GM19397 (cell line): ENCODE measurements around the gene THUMPD2.
"Not testable (repeated sequence)": the region's sequence is repeated elsewhere in the genome, so short reads cannot be mapped to it uniquely, and the experiment has no call there.

Source experiments
- ATAC-seq: cut with Tn5 transposase; IDR thresholded peaks from one replicate; pipeline ENCODE4 v1.9.1; 2021; ENCODE audit warnings: mild to moderate bottlenecking, moderate library complexity; ENCODE audit not compliant: unreplicated experiment

Gene THUMPD2, protein sequence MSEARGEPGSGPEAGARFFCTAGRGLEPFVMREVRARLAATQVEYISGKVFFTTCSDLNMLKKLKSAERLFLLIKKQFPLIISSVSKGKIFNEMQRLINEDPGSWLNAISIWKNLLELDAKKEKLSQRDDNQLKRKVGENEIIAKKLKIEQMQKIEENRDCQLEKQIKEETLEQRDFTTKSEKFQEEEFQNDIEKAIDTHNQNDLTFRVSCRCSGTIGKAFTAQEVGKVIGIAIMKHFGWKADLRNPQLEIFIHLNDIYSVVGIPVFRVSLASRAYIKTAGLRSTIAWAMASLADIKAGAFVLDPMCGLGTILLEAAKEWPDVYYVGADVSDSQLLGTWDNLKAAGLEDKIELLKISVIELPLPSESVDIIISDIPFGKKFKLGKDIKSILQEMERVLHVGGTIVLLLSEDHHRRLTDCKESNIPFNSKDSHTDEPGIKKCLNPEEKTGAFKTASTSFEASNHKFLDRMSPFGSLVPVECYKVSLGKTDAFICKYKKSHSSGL

DNA sequence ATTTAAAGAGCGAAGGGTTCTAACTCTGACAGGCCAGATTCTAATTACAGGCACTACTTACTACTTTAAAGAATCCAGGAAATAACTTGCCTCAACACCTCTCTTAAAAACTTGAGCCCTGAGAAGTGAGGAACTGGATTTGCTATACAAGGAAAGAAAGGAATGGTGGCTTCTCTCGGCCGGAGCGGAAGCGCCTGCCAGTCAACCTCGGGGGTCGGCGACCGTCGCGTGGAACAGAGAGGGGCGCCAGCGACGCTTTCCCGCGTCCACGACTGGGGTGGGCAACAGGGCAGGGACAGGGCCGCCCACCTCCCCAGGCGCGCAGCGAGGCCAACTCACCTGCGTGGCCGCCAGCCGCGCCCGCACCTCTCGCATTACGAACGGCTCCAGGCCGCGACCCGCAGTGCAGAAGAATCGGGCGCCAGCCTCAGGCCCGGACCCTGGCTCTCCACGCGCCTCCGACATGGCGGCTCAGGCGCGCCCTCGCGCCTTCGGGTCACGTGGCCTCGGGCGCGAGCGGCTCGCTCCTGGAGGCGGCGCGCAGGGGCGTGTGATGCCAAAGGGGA is at the start of gene THUMPD2:
Gene THUMPD2, minus strand, starts transcription at position 484 of the 566 bp plus-strand sequence. Its CDS starts 19 bp downstream, at position 465.
- ATAC-seq = peak; percentile 87

GRCh38 chr2:39821871-39822270 is 42.8 kb upstream of the THUMPD2 start:
- no peak for ATAC-seq

GRCh38 chr2:39816845-39817244 is 37.8 kb upstream of the THUMPD2 start:
- no peak for ATAC-seq

DNA sequence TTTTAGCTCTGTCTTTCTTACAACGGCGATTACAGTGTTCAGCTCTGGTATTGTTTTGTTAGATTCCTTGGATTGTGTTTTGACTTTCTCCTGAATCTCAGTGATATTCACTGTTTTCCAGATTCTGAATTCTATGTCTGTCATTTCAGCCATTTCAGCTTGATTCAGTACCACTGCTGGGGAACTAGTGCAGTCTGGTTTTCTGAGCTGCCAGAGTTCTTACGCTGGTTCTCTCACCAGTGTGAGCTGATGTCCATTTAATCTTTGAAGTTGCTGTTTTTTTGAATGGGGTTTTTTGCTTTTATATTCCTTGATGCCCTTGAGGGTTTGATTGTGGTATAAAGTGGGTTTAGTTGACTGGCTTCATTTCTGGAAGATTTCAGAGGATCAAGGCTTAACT is 37.4 kb upstream of the THUMPD2 start:
- ATAC-seq = no peak

DNA sequence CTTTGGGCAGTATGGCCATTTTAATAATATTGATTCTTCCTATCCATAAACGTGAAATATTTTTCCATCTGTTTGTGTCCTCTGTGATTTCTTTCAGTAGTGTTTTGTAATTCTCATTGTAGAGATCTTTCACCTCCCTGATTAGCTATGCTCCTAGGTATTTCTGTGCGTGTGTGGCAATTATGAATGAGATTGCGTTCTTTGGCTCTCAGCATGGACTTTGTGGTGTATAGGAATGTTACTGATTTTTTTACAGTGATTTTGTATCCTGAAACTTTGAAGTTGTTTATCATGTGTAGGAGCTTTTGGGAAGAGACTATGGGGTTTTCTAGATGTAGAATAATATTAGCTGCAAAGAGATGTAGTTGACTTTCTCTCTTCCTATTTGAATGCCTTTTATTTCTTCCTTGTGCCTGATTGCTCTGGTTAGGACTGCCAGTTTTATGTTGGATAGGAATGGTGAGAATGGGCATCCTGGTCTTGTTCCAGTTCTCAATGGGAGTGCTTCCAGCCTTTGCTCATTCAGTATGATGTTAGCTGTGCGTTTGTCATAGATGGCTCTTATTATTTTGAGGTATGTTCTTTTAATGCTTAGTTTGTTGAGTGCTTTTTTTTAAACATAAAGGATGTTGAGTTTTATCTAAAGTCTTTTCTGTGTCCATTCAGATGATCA is 27.0 kb upstream of the THUMPD2 start:
- ATAC-seq = no peak

- no peak for ATAC-seq
Measured at GRCh38 chr2:39803839-39804238, 24.8 kb upstream of the THUMPD2 start.

DNA sequence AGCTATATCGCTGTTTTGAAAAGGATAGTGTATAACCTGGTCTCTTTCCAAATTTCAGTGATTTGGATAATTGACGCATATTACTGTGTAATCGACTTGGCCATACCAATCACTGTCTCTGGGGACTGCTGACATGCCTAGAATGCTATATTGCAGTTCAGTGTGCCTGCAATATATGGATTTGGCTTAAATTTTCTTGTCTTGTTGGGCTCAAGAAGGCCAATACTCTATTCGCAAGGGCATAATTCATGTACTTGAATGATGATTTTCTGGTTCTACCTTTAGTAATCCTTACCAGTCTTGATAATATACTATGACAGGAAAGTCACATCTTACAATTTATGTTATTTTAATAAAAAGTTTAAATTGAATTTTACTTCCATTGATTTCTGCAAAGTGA is 21.7 kb upstream of the THUMPD2 start:
- no peak for ATAC-seq

DNA sequence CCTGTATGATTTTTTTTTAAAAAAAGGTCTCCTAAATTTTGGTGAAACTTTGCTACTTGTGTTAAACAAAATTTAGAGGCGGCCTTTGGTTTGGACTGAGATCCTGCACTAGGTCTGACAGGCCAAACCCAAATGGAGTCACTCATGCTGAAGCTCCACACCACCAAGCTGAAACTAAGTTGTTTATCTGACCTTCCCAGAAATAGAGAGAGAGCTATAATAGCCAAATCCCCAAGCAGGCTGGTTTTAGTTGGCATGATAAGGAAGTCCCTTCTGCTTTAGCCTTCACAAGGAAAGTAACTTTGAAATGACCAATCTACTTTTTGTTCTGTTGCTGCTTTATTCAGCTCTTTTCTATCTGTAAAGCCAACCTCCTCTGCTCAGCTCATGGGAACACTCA is 17.1 kb upstream of the THUMPD2 start:
- ATAC-seq = no peak

- not testable (repeated sequence) for ATAC-seq
Measured at GRCh38 chr2:39790216-39790818, 11.3 kb upstream of the THUMPD2 start.

DNA sequence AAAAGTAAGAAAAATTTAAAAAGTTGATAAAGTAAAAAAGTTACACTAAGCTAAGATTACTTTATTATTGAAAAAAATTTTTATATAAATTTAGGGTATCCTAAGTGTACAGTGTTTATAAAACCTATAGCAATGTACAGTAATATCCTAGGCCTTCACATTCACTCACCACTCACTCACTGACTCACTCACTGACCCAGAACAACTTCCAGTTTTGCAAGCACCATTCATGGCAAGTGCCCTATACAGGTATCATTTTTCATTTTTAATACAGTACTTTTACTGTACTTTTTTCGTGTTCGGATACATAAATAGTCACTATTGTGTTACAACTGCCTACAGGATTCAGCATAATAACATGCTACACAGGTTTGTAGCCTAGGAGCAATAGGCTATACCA is 8.9 kb upstream of the THUMPD2 start:
- no peak for ATAC-seq

GRCh38 chr2:39786761-39787522 is 7.9 kb upstream of the THUMPD2 start:
- no peak for ATAC-seq

DNA sequence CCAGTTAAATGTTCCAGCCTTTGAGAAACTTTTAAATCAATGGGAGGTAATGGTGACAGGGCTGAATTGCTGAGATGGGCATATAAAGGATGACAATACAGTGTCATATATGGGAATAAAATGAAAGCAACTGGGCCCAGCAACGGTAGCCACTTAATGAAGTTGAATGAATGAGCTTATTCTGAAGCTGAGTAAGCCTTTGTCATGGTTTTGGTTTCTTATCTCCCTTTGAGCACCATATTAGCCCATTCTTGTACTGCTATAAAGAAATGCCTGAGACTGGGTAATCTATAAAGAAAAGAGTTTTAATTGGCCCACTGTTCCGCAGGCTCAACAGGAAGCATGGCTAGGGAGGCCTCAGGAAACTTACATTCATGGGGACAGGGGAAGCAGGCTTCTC is 3.5 kb upstream of the THUMPD2 start:
- ATAC-seq = no peak

- no peak for ATAC-seq
Measured at GRCh38 chr2:39781697-39782096, 2.6 kb upstream of the THUMPD2 start.

DNA sequence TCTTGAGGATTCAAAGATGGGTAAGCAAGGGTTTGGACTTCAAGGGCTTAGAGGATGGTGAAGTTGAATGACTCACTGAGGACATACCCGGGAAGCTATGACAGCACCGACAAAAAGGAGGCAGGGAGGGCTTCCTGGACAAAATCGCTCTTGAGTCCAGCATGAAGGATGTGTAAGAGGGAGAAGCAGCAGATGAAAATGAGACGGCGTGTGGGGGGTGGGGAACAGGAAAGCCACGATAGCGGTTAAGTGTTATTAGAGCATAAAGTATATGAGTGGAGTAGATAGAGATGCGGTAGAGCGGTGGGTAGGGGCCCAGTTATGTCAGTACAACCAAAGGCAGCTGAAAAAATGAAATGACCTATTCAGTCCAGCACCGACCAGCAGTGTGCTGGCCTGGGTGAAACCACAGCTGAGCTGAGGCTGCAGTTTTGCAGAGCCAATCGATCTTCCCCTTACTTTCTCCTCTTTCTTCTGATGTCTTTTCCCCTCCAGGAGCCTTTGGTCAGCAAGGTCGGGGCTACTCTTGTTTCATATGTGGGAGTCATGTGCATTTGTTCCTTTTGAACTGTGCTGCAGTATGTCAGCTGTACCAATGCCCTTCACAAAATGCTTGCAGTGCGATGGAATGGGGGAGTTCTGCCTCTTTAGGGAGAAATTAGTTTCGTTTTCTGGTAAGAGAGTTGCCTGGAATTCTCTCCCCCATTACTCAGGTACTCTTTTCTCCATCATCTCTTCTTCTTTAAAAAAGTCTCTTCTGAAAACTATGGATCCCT is 2.0 kb upstream of the THUMPD2 start:
- no peak for ATAC-seq

DNA sequence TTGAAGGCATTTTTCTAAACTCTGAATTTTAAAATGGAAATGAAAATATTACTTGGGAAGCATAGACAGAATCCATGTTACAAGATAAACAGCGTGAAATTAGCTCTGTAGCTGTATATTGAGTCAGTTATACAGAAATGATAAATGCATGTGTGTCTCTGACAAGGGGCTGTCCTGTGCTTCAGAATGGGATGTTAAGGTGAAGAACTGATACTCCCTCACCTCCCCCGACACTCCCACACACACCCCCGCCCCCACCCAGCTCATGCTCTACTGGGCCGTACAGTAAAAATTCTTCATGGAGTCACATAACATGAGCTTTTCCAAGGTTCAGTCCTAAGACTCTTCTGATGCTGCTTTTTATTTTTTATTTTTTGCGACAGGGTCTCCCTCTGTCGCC is 869 bp upstream of the THUMPD2 start:
- no peak for ATAC-seq

DNA sequence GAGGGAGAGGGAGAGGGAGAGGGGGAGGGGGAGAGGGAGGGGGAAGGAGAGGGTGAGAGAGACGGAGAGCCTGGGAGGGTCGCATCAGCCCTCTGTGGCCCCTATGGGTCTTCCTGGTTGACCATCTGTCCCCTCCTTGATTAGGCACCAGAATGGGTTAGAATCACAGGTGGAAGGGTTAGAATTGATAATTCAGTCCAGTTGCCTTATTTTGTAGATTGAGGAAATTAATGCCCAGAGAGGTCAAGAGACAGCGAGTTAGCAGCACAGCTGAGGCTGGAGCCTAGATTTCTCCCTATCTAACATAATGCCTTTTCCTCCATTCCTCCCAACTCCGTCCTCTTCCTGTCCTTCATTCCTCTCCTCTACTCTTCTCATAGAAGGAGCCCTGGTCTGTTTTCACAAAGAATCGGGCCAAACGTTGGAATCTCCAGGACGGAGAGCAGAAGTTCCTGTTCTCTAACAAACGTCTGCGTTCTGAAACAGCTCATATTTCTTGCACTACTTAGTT is 338 bp upstream of the THUMPD2 start:
- ATAC-seq = no peak

DNA sequence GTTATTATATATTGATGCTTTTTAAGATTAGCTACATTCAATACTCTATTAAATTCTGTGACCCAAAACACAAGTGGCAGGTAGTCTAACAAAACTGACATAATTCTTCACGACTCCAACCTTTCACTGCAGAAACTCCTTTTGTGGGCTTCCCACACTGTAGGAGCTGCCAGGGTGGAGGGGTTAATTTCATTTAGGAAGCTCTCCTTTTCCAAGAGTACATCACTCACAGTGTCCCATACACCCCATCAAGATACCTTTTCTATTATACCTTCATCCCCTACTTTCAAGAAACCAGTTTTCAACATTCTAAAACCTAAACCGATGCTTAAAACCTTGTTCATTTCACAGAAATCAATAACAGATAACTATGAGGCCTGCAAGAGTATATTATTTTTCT is 825 bp downstream of the THUMPD2 start:
- ATAC-seq = no peak

DNA sequence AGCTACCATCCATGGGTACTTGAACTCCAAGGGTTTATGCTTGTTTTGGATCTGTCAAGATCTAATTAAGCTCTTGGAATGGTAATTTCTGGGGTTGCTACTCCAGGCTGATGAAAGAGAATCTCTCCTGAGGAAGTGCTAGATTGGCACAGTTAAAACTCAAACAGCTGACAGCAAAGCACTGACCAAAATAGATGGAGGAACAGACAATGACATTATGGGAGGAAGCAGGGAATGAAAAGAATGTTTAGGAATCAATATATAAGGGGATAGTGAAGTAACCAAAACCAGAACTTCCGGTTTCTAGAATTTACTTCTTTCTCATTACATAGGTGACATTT is 6.3 kb downstream of the THUMPD2 start:
- ATAC-seq = no peak

- no peak for ATAC-seq
Measured at GRCh38 chr2:39772086-39772811, 6.8 kb downstream of the THUMPD2 start.
